NT2/D1 (cell line): ENCODE results near the gene GSTA2.

Source experiments
- YY1 ChIP-seq: IDR thresholded peaks from 2 replicates; pipeline ENCODE4 v1.6.1; 2011; ENCODE audit not compliant: insufficient read length, insufficient read depth
- ZNF274 ChIP-seq: IDR thresholded peaks from 2 replicates; pipeline ENCODE4 v1.6.1; 2011; ENCODE audit warnings: mild to moderate bottlenecking, low read depth, low read length

DNA sequence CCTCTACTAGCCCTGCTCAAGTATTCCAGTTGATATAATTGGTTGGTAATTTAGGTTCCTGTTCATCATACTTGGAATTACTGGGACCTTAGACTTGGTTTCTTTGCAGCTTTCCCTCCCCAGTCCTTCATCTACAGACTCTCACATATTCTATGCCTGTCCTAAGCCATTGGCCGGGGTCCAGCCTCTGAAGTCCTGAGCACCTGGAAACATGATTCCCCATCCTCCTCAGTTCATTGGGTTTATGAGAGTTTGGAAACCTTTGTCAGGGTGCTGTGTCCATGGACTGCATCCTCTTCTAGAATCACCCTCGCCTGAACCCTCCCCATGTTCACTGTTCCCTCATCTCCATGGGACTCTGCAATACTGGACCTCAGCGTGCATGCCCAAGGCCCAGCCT is 8.8 kb downstream of the GSTA2 start:
- TF ChIP-seq ZNF274: no peak
- TF ChIP-seq YY1: no peak
